CD8-positive, alpha-beta memory T cell (primary cell): Measurements from ENCODE around the gene PCDHGB1. TPM values are rescaled to one million over a fixed set of nuclear protein-coding genes. Genes with fewer than 3 reads are reported as not detected.
"Not testable (repeated sequence)": the region's sequence is repeated elsewhere in the genome, so short reads cannot be mapped to it uniquely, and the experiment has no call there.

Experiments used
- CTCF ChIA-PET: fragments of 350-600 bp; sonication (Branson Sonifier 250); formaldehyde crosslinking; loops from one replicate; lab custom pipeline; 2021; ENCODE audit warnings: antibody characterized with exemption; lab: Charles Lee
- POLR2A ChIA-PET: fragments of 350-600 bp; sonication (Branson Sonifier 250); formaldehyde crosslinking; loops from one replicate; lab custom pipeline; 2021; ENCODE audit warnings: antibody characterized with exemption; lab: Charles Lee
- DNase-seq, 5 donors: peaks; one replicate each; pipeline versions ENCODE4 v3.0.0 to v3.0.0-alpha.2; 2020 to 2022; ENCODE audit warnings: mixed read lengths in 1 of 5
- H3K27ac ChIP-seq: one replicate; pipeline ENCODE4 v1.7.0; 2013; ENCODE audit warnings: low read depth, mild to moderate bottlenecking, low read length, moderate library complexity
- H3K27me3 ChIP-seq: 2 replicates; pipeline ENCODE4 v1.7.0; 2013; ENCODE audit warnings: low read length, mild to moderate bottlenecking; ENCODE audit not compliant: insufficient read depth, poor library complexity, severe bottlenecking
- H3K36me3 ChIP-seq: 2 replicates; pipeline ENCODE4 v1.7.0; 2013; ENCODE audit warnings: mild to moderate bottlenecking, low read length, moderate library complexity; ENCODE audit not compliant: insufficient read depth
- H3K4me1 ChIP-seq: 2 replicates; pipeline ENCODE4 v1.7.0; 2013; ENCODE audit warnings: mild to moderate bottlenecking, low read length, moderate library complexity; ENCODE audit not compliant: insufficient read depth
- H3K4me3 ChIP-seq: 2 replicates; pipeline ENCODE4 v1.7.0; 2013; ENCODE audit warnings: mild to moderate bottlenecking, low read length
- H3K9me3 ChIP-seq: 2 replicates; pipeline ENCODE4 v1.7.0; 2013; ENCODE audit warnings: mild to moderate bottlenecking, low read length
- H3K27ac Mint-ChIP-seq, 8 donors: one replicate each; pipeline ENCODE4 v1.8.0; 2020 to 2021; ENCODE audit warnings: mixed read lengths in 8 of 8, mild to moderate bottlenecking in 6 of 8, inconsistent platforms in 3 of 8, moderate library complexity in 3 of 8
- H3K27me3 Mint-ChIP-seq, 2 donors: one replicate each; pipeline ENCODE4 v1.8.0; 2020 to 2021; ENCODE audit warnings: mixed read lengths in 2 of 2, mild to moderate bottlenecking in 1 of 2, moderate library complexity in 1 of 2
- H3K36me3 Mint-ChIP-seq, 3 donors: one replicate each; pipeline ENCODE4 v1.8.0; 2020 to 2021; ENCODE audit warnings: mixed read lengths in 3 of 3, inconsistent platforms in 1 of 3, mild to moderate bottlenecking in 1 of 3
- H3K4me1 Mint-ChIP-seq, 3 donors: one replicate each; pipeline ENCODE4 v1.8.0; 2020 to 2021; ENCODE audit warnings: mixed read lengths in 3 of 3, inconsistent platforms in 1 of 3, mild to moderate bottlenecking in 1 of 3
- H3K4me3 Mint-ChIP-seq, 7 donors: one replicate each; pipeline ENCODE4 v1.8.0; 2020 to 2021; ENCODE audit warnings: mixed read lengths in 7 of 7, mild to moderate bottlenecking in 6 of 7, moderate library complexity in 4 of 7, inconsistent platforms in 2 of 7
- H3K9me3 Mint-ChIP-seq, 5 donors: one replicate each; pipeline ENCODE4 v1.8.0; 2020 to 2022; ENCODE audit warnings: mixed read lengths in 5 of 5, mild to moderate bottlenecking in 3 of 5, moderate library complexity in 2 of 5, inconsistent platforms in 1 of 5
- polyA plus RNA-seq: library from polyadenylated mRNA; unstranded; fragments of 300-500 nt; fragmentation: Illumina TruSeq; gene quantifications from one replicate; pipeline ENCODE4 v1.2.3, GENCODE V29; 2021
- total RNA-seq, 2 experiments: library from RNA; stranded (reverse); gene quantifications; one replicate each; pipeline ENCODE4 v1.2.3, GENCODE V29; 2021

Gene PCDHGB1
- total and polyA plus RNA-seq, 3 experiments from 2014 or later, result not detected

DNA sequence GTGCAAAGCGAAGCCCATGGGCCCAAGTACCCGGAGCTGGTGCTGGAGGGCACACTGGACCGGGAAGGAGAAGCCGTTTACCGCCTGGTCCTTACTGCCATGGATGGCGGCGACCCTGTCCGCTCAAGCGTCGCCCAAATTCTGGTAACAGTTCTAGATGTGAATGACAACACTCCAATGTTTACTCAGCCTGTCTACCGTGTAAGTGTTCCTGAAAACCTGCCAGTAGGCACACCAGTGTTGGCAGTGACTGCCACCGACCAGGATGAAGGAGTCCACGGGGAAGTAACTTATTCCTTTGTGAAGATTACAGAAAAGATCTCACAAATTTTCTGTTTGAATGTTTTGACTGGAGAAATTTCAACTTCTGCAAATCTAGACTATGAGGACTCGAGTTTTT, 24.7 kb downstream of the PCDHGB1 start:
- Mint-ChIP-seq H3K27me3 (peaks cover 47 to 69% of the 10 kb centered on the region in 2 donors), H3K9me3 (peaks cover 23 to 80% (median 52%) of the 10 kb centered on the region in 5 donors), H3K4me3 (no peak overlapping the region), H3K36me3 (peaks cover 2 to 12% (median 3%) of the 10 kb centered on the region in 3 donors), H3K4me1 (peaks cover 5 to 9% (median 7%) of the 10 kb centered on the region in 3 donors), H3K27ac (no peak overlapping the region)
- no peak overlapping the region for H3K4me3 ChIP-seq
- H3K9me3 ChIP-seq, result peaks cover 6% of the 10 kb centered on the region
- POLR2A ChIA-PET, result no interaction called here
- CTCF ChIA-PET, result interaction anchor here (1.3 kb wide), 1 partner anchor 19 kb away, joined by 4 read pairs; the partner anchor contains the start of gene PCDHGA4
- peaks cover 20% of the 10 kb centered on the region for H3K27me3 ChIP-seq
- no peak overlapping the region for H3K27ac ChIP-seq
- no peaks in the 10 kb centered on the region for H3K4me1 ChIP-seq
- H3K36me3 ChIP-seq, result no peaks in the 10 kb centered on the region
- no peak for DNase-seq

DNA sequence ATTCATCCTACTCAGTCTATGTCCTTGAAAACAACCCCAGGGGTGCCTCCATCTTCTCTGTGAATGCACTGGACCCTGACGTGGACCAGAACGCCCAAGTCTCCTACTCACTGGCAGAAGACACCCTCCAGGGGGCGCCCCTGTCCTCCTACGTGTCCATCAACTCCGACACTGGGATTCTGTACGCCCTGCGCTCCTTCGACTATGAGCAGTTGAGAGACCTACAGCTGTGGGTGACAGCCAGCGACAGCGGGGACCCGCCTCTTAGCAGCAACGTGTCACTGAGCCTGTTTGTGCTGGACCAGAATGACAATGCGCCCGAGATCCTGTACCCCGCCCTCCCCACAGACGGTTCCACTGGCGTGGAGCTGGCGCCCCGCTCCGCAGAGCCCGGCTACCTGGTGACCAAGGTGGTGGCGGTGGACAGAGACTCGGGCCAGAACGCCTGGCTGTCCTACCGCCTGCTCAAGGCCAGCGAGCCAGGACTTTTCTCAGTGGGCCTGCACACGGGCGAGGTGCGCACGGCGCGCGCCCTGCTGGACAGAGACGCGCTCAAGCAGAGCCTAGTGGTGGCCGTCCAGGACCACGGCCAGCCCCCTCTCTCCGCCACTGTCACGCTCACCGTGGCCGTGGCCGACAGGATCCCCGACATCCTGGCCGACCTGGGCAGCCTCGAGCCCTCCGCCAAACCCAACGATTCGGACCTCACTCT, 25.7 kb downstream of the PCDHGB1 start:
- H3K36me3 ChIP-seq, DNase-seq, H3K27ac ChIP-seq, POLR2A ChIA-PET, H3K4me3 Mint-ChIP-seq, H3K36me3 Mint-ChIP-seq, H3K27ac Mint-ChIP-seq, H3K4me3 ChIP-seq, H3K9me3 ChIP-seq, H3K4me1 Mint-ChIP-seq, H3K4me1 ChIP-seq: not testable (repeated sequence)
- peaks cover 49 to 67% of the 10 kb centered on the region in 2 donors for H3K27me3 Mint-ChIP-seq
- CTCF ChIA-PET, result interaction anchor here (1.3 kb wide), 1 partner anchor 20 kb away, joined by 4 read pairs; the partner anchor contains the start of gene PCDHGA4
- H3K27me3 ChIP-seq, result peaks cover 20% of the 10 kb centered on the region
- peaks cover 27 to 79% (median 45%) of the 10 kb centered on the region in 5 donors for H3K9me3 Mint-ChIP-seq

DNA sequence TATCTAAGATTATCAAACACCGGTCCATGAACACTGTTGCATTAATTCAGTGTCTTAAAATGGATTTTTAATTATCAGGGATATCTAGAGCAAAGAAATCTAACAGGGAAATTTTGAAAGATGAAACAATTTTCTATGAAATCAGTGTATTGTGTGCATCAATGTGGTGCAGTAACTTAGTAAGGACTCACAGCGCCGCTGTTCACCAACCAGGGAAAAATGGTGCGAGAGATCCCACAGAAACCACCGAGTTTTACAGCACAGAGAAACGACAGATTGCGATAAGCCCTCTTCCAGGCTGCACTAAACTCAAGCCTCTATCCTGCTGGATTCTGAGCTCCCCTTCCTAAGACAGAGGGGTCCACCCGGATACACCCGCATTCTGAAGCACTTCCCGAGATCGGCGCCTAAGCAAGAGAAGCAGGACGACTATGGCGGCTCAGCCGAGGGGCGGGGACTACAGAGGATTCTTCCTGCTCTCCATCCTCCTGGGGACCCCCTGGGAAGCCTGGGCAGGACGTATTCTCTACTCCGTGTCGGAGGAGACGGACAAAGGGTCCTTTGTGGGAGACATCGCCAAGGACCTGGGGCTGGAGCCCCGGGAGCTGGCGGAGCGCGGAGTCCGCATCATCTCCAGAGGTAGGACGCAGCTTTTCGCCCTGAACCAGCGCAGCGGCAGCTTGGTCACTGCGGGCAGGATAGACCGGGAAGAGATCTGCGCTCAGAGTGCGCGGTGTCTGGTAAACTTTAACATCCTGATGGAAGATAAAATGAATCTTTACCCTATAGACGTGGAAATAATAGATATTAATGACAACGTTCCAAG, 32.8 kb downstream of the PCDHGB1 start, which contains the start of gene PCDHGA7:
PCDHGA7 (plus strand) TSS at position 274 of the 826 bp plus-strand sequence; CDS start at position 432, 158 bp downstream.
- Mint-ChIP-seq H3K4me3 (peak within 1 kb of the TSS in 5 of 7 donors; percentile 17 to 67 (median 53)), H3K27me3 (peaks cover 57 to 71% of the 10 kb centered on the region in 2 donors)
- POLR2A ChIA-PET, result no interaction called here

DNA sequence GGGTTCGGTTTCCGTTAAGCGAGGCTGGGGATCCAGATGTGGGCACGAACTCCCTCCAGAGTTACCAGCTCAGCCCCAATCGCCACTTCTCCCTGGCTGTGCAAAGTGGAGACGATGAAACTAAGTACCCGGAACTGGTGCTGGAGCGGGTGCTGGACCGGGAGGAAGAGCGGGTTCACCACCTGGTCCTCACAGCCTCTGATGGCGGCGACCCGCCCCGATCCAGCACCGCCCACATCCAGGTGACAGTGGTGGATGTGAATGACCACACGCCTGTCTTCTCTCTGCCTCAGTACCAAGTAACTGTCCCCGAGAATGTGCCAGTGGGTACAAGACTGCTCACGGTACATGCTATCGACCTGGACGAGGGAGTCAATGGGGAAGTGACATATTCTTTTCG, 33.4 kb downstream of the PCDHGB1 start:
- H3K27me3 ChIP-seq, result peaks cover 11% of the 10 kb centered on the region
- ChIA-PET POLR2A (no interaction called here), CTCF (no interaction called here)
- no peaks in the 10 kb centered on the region for H3K36me3 ChIP-seq
- no peaks in the 10 kb centered on the region for H3K4me1 ChIP-seq
- Mint-ChIP-seq H3K27me3 (peaks cover 60 to 73% of the 10 kb centered on the region in 2 donors), H3K4me3 (no peak overlapping the region), H3K4me1 (no peaks in the 10 kb centered on the region), H3K36me3 (peaks cover 2 to 3% (median 3%) of the 10 kb centered on the region in 3 donors), H3K27ac (no peak overlapping the region), H3K9me3 (peaks cover 24 to 77% (median 56%) of the 10 kb centered on the region in 5 donors)
- no peaks in the 10 kb centered on the region for H3K9me3 ChIP-seq
- no peak overlapping the region for H3K27ac ChIP-seq
- no peak for DNase-seq
- H3K4me3 ChIP-seq, result no peak overlapping the region

More for the DNA sequence above, 32.8 kb downstream of the PCDHGB1 start, which contains the start of gene PCDHGA7:
- no peaks in the 10 kb centered on the region for H3K36me3 ChIP-seq
- CTCF ChIA-PET, result no interaction called here
- peak within 1 kb of the TSS in 1 of 8 donors; percentile 28 for H3K27ac Mint-ChIP-seq
- no peaks in the 10 kb centered on the region for H3K4me1 ChIP-seq
- no peaks in the 10 kb centered on the region for H3K4me1 Mint-ChIP-seq
- peak within 1 kb of the TSS; percentile 29 for H3K4me3 ChIP-seq
- H3K36me3 Mint-ChIP-seq, result peaks cover 2 to 3% (median 3%) of the 10 kb centered on the region in 3 donors
- peaks cover 22 to 80% (median 55%) of the 10 kb centered on the region in 5 donors for H3K9me3 Mint-ChIP-seq
- H3K9me3 ChIP-seq, result no peaks in the 10 kb centered on the region
- peaks cover 11% of the 10 kb centered on the region for H3K27me3 ChIP-seq
- DNase-seq, result no peak
- H3K27ac ChIP-seq, result no peak within 1 kb of the TSS

DNA sequence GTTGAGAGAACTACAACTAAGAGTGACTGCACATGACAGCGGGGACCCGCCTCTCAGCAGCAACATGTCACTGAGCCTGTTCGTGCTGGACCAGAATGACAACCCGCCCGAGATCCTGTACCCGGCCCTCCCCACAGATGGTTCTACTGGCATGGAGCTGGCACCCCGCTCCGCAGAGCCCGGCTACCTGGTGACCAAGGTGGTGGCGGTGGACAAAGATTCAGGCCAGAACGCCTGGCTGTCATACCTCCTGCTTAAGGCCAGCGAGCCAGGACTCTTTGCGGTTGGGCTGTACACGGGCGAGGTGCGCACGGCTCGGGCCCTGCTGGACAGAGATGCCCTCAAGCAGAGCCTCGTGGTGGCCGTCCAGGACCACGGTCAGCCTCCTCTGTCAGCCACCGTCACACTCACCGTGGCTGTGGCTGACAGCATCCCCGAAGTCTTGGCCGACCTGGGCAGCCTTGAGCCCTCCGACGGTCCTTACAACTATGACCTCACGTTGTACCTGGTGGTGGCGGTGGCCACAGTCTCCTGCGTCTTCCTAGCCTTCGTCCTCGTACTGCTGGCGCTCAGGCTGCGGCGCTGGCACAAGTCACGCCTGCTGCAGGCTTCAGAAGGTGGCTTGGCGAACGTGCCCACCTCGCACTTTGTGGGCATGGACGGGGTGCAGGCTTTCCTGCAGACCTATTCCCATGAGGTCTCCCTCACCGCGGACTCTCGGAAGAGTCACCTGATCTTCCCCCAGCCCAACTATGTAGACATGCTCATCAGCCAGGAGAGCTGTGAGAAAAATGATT, 34.8 kb downstream of the PCDHGB1 start:
- no peak for DNase-seq
- CTCF ChIA-PET, result no interaction called here

DNA sequence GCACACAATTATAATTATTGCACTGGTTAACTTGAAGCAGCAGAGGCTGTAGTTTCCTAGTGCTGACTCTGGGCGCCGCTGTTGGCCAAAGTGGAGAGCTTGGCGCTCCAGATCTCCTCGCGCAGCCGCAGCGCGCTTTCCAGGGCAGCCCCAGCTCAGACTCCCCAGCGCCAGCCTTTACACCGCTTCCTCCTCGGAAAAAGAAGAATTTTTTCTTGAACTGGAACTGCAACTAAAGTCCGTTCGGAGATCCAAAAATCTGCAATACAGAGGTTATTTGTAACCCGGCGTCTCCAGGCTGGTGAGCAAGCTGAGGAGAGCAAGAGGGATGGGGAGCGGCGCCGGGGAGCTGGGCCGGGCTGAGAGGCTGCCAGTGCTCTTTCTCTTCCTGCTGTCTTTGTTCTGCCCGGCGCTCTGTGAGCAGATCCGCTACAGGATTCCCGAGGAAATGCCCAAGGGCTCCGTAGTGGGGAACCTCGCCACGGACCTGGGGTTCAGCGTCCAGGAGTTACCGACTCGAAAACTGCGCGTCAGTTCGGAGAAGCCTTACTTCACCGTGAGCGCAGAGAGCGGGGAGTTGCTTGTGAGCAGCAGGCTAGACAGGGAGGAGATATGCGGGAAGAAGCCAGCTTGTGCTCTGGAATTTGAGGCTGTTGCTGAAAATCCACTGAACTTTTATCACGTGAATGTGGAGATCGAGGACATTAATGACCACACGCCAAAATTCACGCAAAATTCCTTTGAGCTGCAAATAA, 37.8 kb downstream of the PCDHGB1 start, which contains the start of gene PCDHGB4:
PCDHGB4 (plus strand) TSS at position 142 of the 755 bp plus-strand sequence; CDS start at position 329, 187 bp downstream.
- H3K27me3 ChIP-seq, result peaks cover 10% of the 10 kb centered on the region
- Mint-ChIP-seq H3K9me3 (peaks cover 30 to 76% (median 66%) of the 10 kb centered on the region in 5 donors), H3K27me3 (peaks cover 67 to 74% of the 10 kb centered on the region in 2 donors), H3K4me3 (peak within 1 kb of the TSS in 4 of 7 donors; percentile 22 to 74 (median 30)), H3K36me3 (peaks cover 3 to 11% (median 4%) of the 10 kb centered on the region in 3 donors)
- H3K4me1 Mint-ChIP-seq, H3K4me1 ChIP-seq, H3K36me3 ChIP-seq, DNase-seq, H3K4me3 ChIP-seq, H3K27ac ChIP-seq, H3K27ac Mint-ChIP-seq, H3K9me3 ChIP-seq, POLR2A ChIA-PET, CTCF ChIA-PET: not testable (repeated sequence)

More for the DNA sequence above, 34.8 kb downstream of the PCDHGB1 start:
- POLR2A ChIA-PET, result no interaction called here
- Histone ChIP-seq H3K27ac (no peak overlapping the region), H3K9me3 (no peaks in the 10 kb centered on the region), H3K4me3 (no peak overlapping the region), H3K4me1 (no peaks in the 10 kb centered on the region), H3K36me3 (no peaks in the 10 kb centered on the region), H3K27me3 (peaks cover 11% of the 10 kb centered on the region)
- Mint-ChIP-seq H3K27me3 (peaks cover 66 to 76% of the 10 kb centered on the region in 2 donors), H3K36me3 (peaks cover 2 to 8% (median 3%) of the 10 kb centered on the region in 3 donors), H3K27ac (no peak overlapping the region), H3K4me1 (no peaks in the 10 kb centered on the region), H3K9me3 (peaks cover 27 to 73% (median 60%) of the 10 kb centered on the region in 5 donors), H3K4me3 (no peak overlapping the region)

DNA sequence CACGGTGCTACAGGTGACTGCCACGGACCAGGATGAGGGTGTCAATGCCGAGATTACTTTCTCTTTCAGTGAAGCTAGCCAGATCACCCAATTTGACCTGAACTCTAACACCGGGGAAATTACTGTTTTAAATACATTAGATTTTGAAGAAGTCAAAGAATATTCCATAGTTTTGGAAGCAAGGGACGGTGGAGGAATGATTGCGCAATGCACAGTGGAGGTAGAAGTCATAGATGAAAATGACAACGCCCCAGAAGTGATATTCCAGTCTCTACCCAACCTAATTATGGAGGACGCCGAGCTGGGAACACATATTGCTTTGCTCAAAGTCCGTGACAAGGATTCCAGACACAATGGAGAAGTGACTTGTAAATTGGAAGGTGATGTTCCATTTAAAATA, 38.8 kb downstream of the PCDHGB1 start:
- Histone ChIP-seq H3K27ac (no peak overlapping the region), H3K27me3 (peaks cover 16% of the 10 kb centered on the region), H3K4me1 (no peaks in the 10 kb centered on the region), H3K36me3 (no peaks in the 10 kb centered on the region), H3K4me3 (no peak overlapping the region), H3K9me3 (no peaks in the 10 kb centered on the region)
- ChIA-PET CTCF (no interaction called here), POLR2A (no interaction called here)
- Mint-ChIP-seq H3K27me3 (peaks cover 65 to 73% of the 10 kb centered on the region in 2 donors), H3K4me1 (no peaks in the 10 kb centered on the region), H3K27ac (no peak overlapping the region), H3K36me3 (peaks cover 2 to 14% (median 3%) of the 10 kb centered on the region in 3 donors), H3K4me3 (peak overlapping the region in 3 of 7 donors; percentile 18 to 52 (median 34)), H3K9me3 (peaks cover 30 to 77% (median 66%) of the 10 kb centered on the region in 5 donors)
- no peak for DNase-seq
